ENCODE data around the gene DLEC1. TPM values are rescaled to one million over a fixed set of nuclear protein-coding genes. Genes with fewer than 3 reads are reported as not detected.

DLEC1 gene
- total RNA-seq: 1.1 TPM
- long read RNA-seq: 0 reads

- peak; percentile 79 for DNase-seq
- intact Hi-C loops (cut with micrococcal nuclease): no loop called here
- peak; percentile 83 for ATAC-seq
These were observed at the start of gene DLEC1 for GRCh38 chr3:38039101-38039898. TSS of gene DLEC1 (plus strand) at chr3:38039208. CDS start at chr3:38039226, 18 bp downstream.

DNA sequence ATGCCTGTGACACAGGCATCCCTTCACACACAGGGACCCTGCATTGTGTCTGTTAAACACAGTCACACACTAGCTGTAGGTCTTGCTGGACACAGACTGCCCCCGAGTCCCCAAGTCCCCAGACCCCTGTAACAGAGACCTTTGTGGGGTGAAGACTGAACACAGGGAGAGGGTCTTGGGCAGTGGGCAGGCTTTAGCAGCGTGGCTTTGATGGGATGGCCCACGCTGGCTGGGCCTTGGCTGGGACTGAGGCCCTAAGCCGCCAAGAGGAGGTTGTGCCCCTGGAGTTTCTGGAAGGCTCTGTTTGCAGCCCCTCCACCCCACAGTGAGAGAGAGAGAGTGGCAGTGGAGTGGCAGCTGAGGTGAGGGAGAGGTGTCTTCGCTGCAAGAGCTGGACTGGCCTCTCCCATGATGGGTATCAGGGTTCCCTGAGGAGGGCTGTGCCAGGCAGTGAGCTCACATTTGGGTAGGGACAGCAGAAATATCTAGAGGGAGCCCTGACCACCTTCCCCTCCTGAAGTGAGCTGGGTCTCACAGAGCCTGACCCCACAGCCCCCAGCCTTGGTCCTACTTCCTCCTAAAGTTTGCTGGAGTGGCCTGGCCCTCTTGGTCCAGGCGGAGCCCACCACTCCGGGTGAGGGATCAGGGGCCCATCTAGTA lies 49.1 kb upstream of the DLEC1 start:
- DNase-seq (no peak), ATAC-seq (no peak)
- intact Hi-C loops (cut with micrococcal nuclease): no loop called here

DNA sequence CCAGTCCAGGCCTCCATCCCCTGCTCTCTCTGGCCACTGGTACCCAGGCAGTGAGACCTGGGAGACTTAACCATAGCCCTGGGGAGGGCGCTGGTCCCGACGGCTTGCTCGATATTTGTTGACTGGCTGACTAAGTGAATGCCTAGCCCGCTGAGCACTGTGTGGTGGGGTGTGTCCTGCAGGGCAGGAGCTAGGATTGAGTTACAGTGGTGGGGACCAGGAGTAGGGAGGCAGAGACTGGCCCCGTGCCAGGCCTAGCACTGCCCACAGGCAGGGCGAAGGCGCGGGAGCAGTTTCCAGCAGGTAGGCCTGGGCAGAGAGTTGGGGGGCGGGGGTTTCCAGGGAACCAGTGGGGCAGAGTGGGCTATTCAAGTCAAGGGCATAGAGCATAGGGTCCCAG lies 48.5 kb upstream of the DLEC1 start, which contains the start of gene VILL:
Gene VILL, plus strand, starts transcription at position 260 of the 400 bp plus-strand sequence. CDS start 2,887 bp downstream, outside the sequence.
- intact Hi-C loops (cut with micrococcal nuclease): no loop called here
- no peak for DNase-seq
- ATAC-seq: no peak

DNA sequence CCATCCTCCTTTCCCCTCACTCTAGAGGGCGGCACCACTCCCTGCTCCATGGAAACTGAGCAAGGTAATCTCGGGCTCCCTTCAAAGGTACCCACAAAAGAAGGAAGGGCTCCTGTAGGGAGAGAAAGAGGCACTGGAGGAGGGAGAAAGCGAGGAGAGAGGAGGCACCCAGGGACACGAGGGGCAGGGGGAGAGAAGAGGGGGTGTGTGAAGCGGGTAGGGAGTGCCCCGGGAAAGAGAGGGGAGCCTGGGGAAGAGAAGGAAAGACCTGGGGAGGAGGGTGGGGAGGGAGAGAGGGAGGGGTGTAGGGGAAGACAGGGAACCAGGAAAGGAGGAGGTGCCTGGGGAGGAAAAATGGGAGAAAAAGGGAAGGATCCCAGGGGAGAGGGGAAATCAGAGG lies 47.9 kb upstream of the DLEC1 start:
- intact Hi-C loops (cut with micrococcal nuclease): no loop called here
- ATAC-seq (no peak), DNase-seq (no peak)

GRCh38 chr3:37991823-37992222 lies 47.2 kb upstream of the DLEC1 start:
- intact Hi-C loops (cut with micrococcal nuclease): no loop called here
- DNase-seq (no peak), ATAC-seq (no peak)

- DNase-seq: no peak
These were observed 46.5 kb upstream of the DLEC1 start for GRCh38 chr3:37992271-37993066.

GRCh38 chr3:37993067-37993455 lies 45.9 kb upstream of the DLEC1 start:
- intact Hi-C loops (cut with micrococcal nuclease): no loop called here
- DNase-seq: no peak
- ATAC-seq: no peak

More at GRCh38 chr3:37992271-37993066, 46.5 kb upstream of the DLEC1 start:
- intact Hi-C loops (cut with micrococcal nuclease): no loop called here
- no peak for ATAC-seq

GRCh38 chr3:37993460-37993819 lies 45.6 kb upstream of the DLEC1 start:
- intact Hi-C loops (cut with micrococcal nuclease): no loop called here
- DNase-seq: no peak
- ATAC-seq: no peak

- ATAC-seq (peak; percentile 60), DNase-seq (peak; percentile 84)
- intact Hi-C loops (cut with micrococcal nuclease): no loop called here
These were observed 45.0 kb upstream of the DLEC1 start for GRCh38 chr3:37993820-37994638.

- intact Hi-C loops (cut with micrococcal nuclease): no loop called here
- ATAC-seq: no peak
- no peak for DNase-seq
These were observed 44.4 kb upstream of the DLEC1 start for GRCh38 chr3:37994639-37994972.

DNA sequence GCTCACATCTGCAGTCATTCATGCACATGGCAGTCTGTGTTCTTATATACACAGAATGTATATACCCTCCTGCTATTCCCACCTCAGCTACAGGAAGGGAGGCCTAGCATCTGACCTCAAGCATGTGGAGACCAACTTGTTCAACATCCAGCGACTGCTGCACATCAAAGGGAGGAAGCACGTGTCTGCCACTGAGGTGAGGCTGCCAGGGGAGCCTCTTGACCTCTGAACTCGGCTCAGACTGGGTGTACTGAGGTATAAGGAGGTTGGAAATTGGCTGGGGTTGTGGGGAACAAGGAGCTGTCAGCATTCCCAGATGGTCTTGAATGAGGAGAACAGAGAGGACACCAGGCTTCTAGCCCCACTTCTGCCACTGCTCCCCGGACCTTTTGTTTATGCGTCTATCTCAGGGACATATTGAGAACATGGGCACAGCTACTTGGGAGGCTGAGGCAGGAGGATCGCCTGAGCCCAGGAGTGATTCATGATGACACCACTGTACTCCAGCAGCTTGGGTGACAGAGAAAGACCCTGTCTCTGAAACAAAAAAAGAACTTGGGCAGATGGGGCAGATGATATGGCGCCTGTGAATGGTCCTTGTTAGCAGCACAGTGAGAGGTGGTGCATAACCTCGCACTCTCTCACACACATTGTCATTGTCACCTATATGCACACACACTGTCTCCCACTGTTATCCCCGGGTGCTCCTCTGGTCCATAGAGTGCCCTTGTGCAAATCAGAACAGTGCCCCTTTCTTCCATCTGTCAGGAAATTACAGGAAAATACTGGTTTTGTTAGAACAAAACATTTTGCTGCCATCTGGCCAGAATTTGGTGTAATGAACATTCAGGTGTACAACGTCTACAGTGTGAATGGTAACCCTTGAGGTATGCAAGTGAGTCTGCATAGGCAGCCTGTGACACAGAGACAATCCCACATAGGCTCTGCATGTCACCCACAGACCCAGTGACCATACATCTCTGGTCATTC lies 43.1 kb upstream of the DLEC1 start:
- ATAC-seq (no peak), DNase-seq (no peak)
- intact Hi-C loops (cut with micrococcal nuclease): no loop called here

GRCh38 chr3:37996785-37997301 lies 42.2 kb upstream of the DLEC1 start:
- intact Hi-C loops (cut with micrococcal nuclease): no loop called here
- DNase-seq (peak; percentile 63), ATAC-seq (peak; percentile 13)

- intact Hi-C loops (cut with micrococcal nuclease): no loop called here
- DNase-seq (no peak), ATAC-seq (no peak)
These were observed 41.7 kb upstream of the DLEC1 start for GRCh38 chr3:37997342-37997741.

DNA sequence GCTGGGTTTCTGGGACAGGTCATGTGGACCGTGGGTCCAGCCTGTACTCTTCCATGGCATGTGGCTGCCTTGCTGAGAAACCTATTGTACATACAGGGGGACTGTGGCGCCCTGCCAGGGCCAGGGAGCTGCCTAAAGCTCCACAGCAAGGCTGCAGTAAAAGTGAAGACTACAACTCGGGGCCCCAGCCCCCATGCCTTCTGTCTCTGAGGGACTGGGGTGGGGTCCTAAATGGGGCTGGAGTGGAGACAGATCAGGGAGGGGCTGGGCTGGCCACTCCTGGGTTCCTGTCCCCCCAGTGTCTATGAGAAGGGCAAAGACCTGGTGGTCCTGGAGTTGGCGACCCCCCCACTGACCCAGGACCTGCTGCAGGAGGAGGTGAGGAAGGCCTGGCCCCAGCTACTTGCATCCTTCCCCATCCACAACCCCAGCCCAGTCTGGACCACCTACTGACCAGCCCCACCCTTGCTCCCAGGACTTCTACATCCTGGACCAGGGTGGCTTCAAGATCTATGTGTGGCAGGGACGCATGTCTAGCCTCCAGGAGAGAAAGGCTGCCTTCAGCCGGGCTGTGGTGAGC lies 41.1 kb upstream of the DLEC1 start:
- DNase-seq: peak; percentile 64
- no peak for ATAC-seq
- intact Hi-C loops (cut with micrococcal nuclease): no loop called here

GRCh38 chr3:37999836-38000235 lies 39.2 kb upstream of the DLEC1 start:
- DNase-seq: no peak
- ATAC-seq: no peak
- intact Hi-C loops (cut with micrococcal nuclease): no loop called here

- DNase-seq: no peak
- no peak for ATAC-seq
- intact Hi-C loops (cut with micrococcal nuclease): no loop called here
These were observed 38.6 kb upstream of the DLEC1 start for GRCh38 chr3:38000242-38000916.

- DNase-seq: no peak
- intact Hi-C loops (cut with micrococcal nuclease): no loop called here
- no peak for ATAC-seq
These were observed 38.0 kb upstream of the DLEC1 start for GRCh38 chr3:38000965-38001455.

Data from left ventricle myocardium superior (tissue), 1 donor.